ENCODE data around the gene GAS6.

The GAS6 gene

GRCh38 chr13:113855931-113856715 is 7.8 kb downstream of the GAS6 start:
- POLR2A ChIA-PET = interaction anchor here (2.4 kb wide), 1 partner anchor 19 kb away, joined by 12 read pairs; no protein-coding TSS in a partner anchor

GRCh38 chr13:113855012-113855921 is 8.6 kb downstream of the GAS6 start:
- DNase-seq (ENCODE audit: low read depth, low spot score) = no peak

More at GRCh38 chr13:113855931-113856715, 7.8 kb downstream of the GAS6 start:
- CTCF ChIA-PET = interaction anchor here (1.2 to 1.3 kb wide), 2 partner anchors 37 to 92 kb away, joined by 4 to 5 read pairs; no protein-coding TSS in a partner anchor
- no peak for TF ChIP-seq CTCF (IDR thresholded peaks at IDR 0.05; ENCODE audit: insufficient read depth, low read length, missing control alignments)
- DNase-seq (ENCODE audit: low read depth, low spot score) = no peak
- no peak overlapping the region for H3K4me3 ChIP-seq (ENCODE audit: low read depth, low read length)

GRCh38 chr13:113854238-113855011 is 9.5 kb downstream of the GAS6 start:
- no peak overlapping the region; the same call in 1 of the 2 replicates for H3K4me3 ChIP-seq (ENCODE audit: low read depth, low read length)
- POLR2A ChIA-PET = interaction anchor here (0.9 to 2.4 kb wide), 3 partner anchors 17 to 24 kb away, joined by 3 to 12 read pairs (median 4); no protein-coding TSS in a partner anchor
- DNase-seq (ENCODE audit: low read depth, low spot score) = no peak
- TF ChIP-seq CTCF (IDR thresholded peaks at IDR 0.05; ENCODE audit: insufficient read depth, low read length, missing control alignments) = no peak
- CTCF ChIA-PET = interaction anchor here (1.0 to 1.1 kb wide), 3 partner anchors 14 to 79 kb away, joined by 3 to 4 read pairs (median 3); no protein-coding TSS in a partner anchor

More at GRCh38 chr13:113855012-113855921, 8.6 kb downstream of the GAS6 start:
- ChIA-PET CTCF (interaction anchor here (1.0 to 1.2 kb wide), 2 partner anchors 15 to 92 kb away, joined by 3 to 5 read pairs; no protein-coding TSS in a partner anchor), POLR2A (interaction anchor here (0.7 to 2.4 kb wide), 3 partner anchors 18 to 260 kb away, joined by 3 to 12 read pairs (median 4); no protein-coding TSS in a partner anchor)
- TF ChIP-seq CTCF (IDR thresholded peaks at IDR 0.05; ENCODE audit: insufficient read depth, low read length, missing control alignments) = no peak
- no peak overlapping the region for H3K4me3 ChIP-seq (ENCODE audit: low read depth, low read length)

GRCh38 chr13:113853518-113854237 is 10.2 kb downstream of the GAS6 start:
- ChIA-PET CTCF (interaction anchor here (1.0 to 1.1 kb wide), 3 partner anchors 13 to 79 kb away, joined by 3 to 4 read pairs (median 3); no protein-coding TSS in a partner anchor), POLR2A (interaction anchor here (0.9 to 2.4 kb wide), 2 partner anchors 16 to 23 kb away, joined by 3 to 12 read pairs; no protein-coding TSS in a partner anchor)
- H3K4me3 ChIP-seq (ENCODE audit: low read depth, low read length) = no peak overlapping the region
- TF ChIP-seq CTCF (IDR thresholded peaks at IDR 0.05; ENCODE audit: insufficient read depth, low read length, missing control alignments) = no peak
- no peak for DNase-seq (ENCODE audit: low read depth, low spot score)

All from AG04449 (cell line).